Fibroblast of lung (primary cell): ENCODE measurements around the gene SLC13A5. TPM values are rescaled to one million over a fixed set of nuclear protein-coding genes. Genes with fewer than 3 reads are reported as not detected.

Experiments used
- DNase-seq, 2 donors: peaks; one replicate each; pipeline versions ENCODE4 v3.0.0 to v3.0.0-alpha.2; 2010; ENCODE audit warnings: low read depth in 2 of 2
- H2AFZ ChIP-seq: 2 replicates; pipeline ENCODE4 v1.5.1; 2012; ENCODE audit warnings: low read length, control low read depth, inconsistent platforms
- H3K27ac ChIP-seq: 2 replicates; pipeline ENCODE4 v1.5.1; 2011; ENCODE audit warnings: low read length, control low read depth; ENCODE audit not compliant: insufficient read depth
- H3K27me3 ChIP-seq: 2 replicates; pipeline ENCODE4 v1.5.1; 2011; ENCODE audit warnings: mild to moderate bottlenecking, low read length; ENCODE audit not compliant: control insufficient read depth, insufficient read depth
- H3K36me3 ChIP-seq: 2 replicates; pipeline ENCODE4 v1.5.1; 2011; ENCODE audit warnings: low read length; ENCODE audit not compliant: control insufficient read depth, insufficient read depth
- H3K4me1 ChIP-seq: 2 replicates; pipeline ENCODE4 v1.5.1; 2011; ENCODE audit warnings: low read length; ENCODE audit not compliant: control insufficient read depth, insufficient read depth; ENCODE audit errors: extremely low read depth
- H3K4me2 ChIP-seq: 2 replicates; pipeline ENCODE4 v1.5.1; 2011; ENCODE audit warnings: low read length, control low read depth; ENCODE audit not compliant: insufficient read depth; ENCODE audit errors: extremely low read depth
- H3K4me3 ChIP-seq, 4 experiments: fragments of 200-600 bp in 1 of 4; sonication (generic) in 1 of 4; replicated peaks in 1 of 4; 2 replicates each; pipeline ENCODE4 v1.5.1; 2011 to 2016; ENCODE audit warnings: low read length in 4 of 4, low read depth in 3 of 4, mild to moderate bottlenecking in 3 of 4, control low read depth in 2 of 4, inconsistent platforms in 1 of 4, mixed read lengths in 1 of 4; ENCODE audit not compliant: insufficient read depth in 1 of 4; ENCODE audit errors: control extremely low read depth in 1 of 4
- H3K79me2 ChIP-seq: 2 replicates; pipeline ENCODE4 v1.5.1; 2012; ENCODE audit warnings: mild to moderate bottlenecking, low read length, inconsistent platforms; ENCODE audit not compliant: control insufficient read depth, insufficient read depth
- H3K9ac ChIP-seq: 2 replicates; pipeline ENCODE4 v1.5.1; 2011; ENCODE audit warnings: mild to moderate bottlenecking, low read length, control low read depth; ENCODE audit not compliant: insufficient read depth
- H3K9me3 ChIP-seq: 2 replicates; pipeline ENCODE4 v1.5.1; 2012; ENCODE audit warnings: low read depth, low read length; ENCODE audit not compliant: control insufficient read depth, insufficient read depth
- H4K20me1 ChIP-seq: 2 replicates; pipeline ENCODE4 v1.5.1; 2011; ENCODE audit warnings: low read length; ENCODE audit not compliant: control insufficient read depth, insufficient read depth; ENCODE audit errors: extremely low read depth
- CTCF ChIP-seq, 2 donors: IDR thresholded peaks in 1 of 2; conservative IDR thresholded peaks in 1 of 2; 1 replicate in 1 of 2; 2 replicates in 1 of 2; pipeline ENCODE4 v1.5.1; 2011 to 2012; ENCODE audit warnings: low read length in 2 of 2, control low read depth in 1 of 2, inconsistent platforms in 1 of 2, low read depth in 1 of 2, mild to moderate bottlenecking in 1 of 2
- EZH2 ChIP-seq: IDR thresholded peaks from 2 replicates; pipeline ENCODE4 v1.5.1; 2012; ENCODE audit warnings: low read length, control low read depth, mild to moderate bottlenecking; ENCODE audit errors: missing control alignments
- polyA plus RNA-seq, 2 donors: library from polyadenylated mRNA; depleted of rRNA in 1 of 2; stranded (reverse) in 1 of 2; unstranded in 1 of 2; fragments of >200 nt; gene quantifications; 2 replicates each; pipeline ENCODE4 v1.2.1, GENCODE V29; 2011 to 2012; ENCODE audit warnings: missing spikeins in 1 of 2
- total RNA-seq: library from RNA; depleted of rRNA; stranded (reverse); fragments of >200 nt; gene quantifications from 2 replicates; pipeline ENCODE4 v1.2.1, GENCODE V29; 2014

SLC13A5 gene
- total and polyA plus RNA-seq, 2 donors (not counting 1 experiment from before 2014, with no cell fraction given), result not detected

DNA sequence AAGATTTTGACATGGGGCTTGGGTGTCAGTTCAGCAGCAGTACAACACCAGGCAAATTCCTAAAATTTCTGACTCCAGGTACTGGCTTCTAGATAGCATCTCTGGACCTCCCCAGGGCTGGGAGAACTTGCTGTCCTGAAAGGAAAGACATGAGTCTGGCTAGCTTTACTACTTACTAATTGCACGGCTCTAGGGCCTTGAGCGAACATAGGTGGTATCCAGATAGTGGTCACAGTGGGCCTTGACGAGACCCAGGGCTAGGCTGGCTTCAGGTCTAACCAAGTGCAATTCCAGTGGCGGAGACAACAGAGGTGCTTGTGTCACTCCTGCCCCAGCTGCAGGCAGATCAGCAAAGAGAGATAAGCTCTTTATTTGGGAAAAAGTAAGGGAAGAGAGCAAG, 16.4 kb upstream of the SLC13A5 start:
- Histone ChIP-seq H2AFZ (no peak overlapping the region), H3K79me2 (no peaks in the 10 kb centered on the region), H3K9ac (no peak overlapping the region), H3K36me3 (no peaks in the 10 kb centered on the region), H3K4me1 (no peaks in the 10 kb centered on the region), H3K4me3 (no peak overlapping the region), H3K9me3 (no peaks in the 10 kb centered on the region), H3K4me2 (no peak overlapping the region), H3K27ac (no peak overlapping the region), H4K20me1 (no peaks in the 10 kb centered on the region), H3K27me3 (no peaks in the 10 kb centered on the region)
- DNase-seq, result no peak
- TF ChIP-seq EZH2 (no peak), CTCF (conservative IDR thresholded peaks at IDR 0.05 in 1 of 2, IDR thresholded peaks at IDR 0.05 in 1 of 2; ENCODE audit: low read depth in 1 of 2, low read length in 2 of 2) (no peak)

DNA sequence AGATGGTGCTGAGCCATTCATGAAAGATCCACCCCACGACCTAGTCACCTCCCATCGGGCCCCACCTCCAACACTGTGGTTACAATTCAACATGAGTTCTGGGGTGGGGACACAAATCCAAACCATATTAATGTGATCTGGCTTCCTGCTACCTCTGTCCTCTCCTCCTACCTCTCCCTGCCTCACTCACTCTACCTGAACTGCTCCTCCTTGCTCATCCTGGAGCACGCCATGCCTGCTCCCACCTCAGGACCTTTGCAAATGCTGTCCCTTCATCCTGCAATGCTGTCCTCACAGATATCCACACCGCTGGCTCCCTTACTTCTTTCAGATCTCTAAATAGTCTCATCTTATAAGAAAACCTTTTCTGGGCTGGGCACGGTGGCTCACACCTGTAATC, 10.8 kb upstream of the SLC13A5 start:
- Histone ChIP-seq H3K36me3 (no peaks in the 10 kb centered on the region), H3K9me3 (no peaks in the 10 kb centered on the region), H3K4me3 (no peak overlapping the region), H3K4me2 (no peak overlapping the region), H2AFZ (no peak overlapping the region), H3K27ac (no peak overlapping the region), H3K4me1 (no peaks in the 10 kb centered on the region), H3K27me3 (no peaks in the 10 kb centered on the region), H4K20me1 (no peaks in the 10 kb centered on the region), H3K79me2 (no peaks in the 10 kb centered on the region), H3K9ac (no peak overlapping the region)
- no peak for TF ChIP-seq CTCF (conservative IDR thresholded peaks at IDR 0.05 in 1 of 2, IDR thresholded peaks at IDR 0.05 in 1 of 2; ENCODE audit: low read depth in 1 of 2, low read length in 2 of 2)
- no peak for TF ChIP-seq EZH2
- DNase-seq, result no peak

DNA sequence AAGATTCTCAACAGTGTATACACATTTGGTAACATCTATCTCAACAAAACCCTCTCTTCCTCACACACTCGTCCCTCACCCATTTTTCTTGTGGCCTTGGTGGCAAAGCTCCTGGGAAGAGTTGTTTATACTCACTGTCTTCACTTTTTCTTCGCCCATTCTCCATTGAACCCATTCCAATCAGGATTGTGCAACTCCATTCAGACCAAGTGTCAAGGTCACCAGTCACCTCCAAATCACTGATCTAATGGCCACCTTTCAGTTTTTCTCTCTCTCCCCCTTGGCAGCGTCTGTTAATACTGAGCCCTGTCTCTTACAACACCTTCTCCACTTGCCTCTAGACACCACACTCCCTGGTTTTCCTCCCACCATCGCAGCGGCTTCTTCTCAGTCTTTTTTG, 8.6 kb upstream of the SLC13A5 start:
- Histone ChIP-seq H3K27ac (no peak overlapping the region), H4K20me1 (no peaks in the 10 kb centered on the region)

More for the DNA sequence above, 8.6 kb upstream of the SLC13A5 start:
- Histone ChIP-seq H3K4me1 (no peaks in the 10 kb centered on the region), H3K36me3 (no peaks in the 10 kb centered on the region), H3K4me3 (no peak overlapping the region), H3K27me3 (no peaks in the 10 kb centered on the region), H2AFZ (no peak overlapping the region), H3K79me2 (no peaks in the 10 kb centered on the region), H3K4me2 (no peak overlapping the region), H3K9ac (no peak overlapping the region), H3K9me3 (no peaks in the 10 kb centered on the region)
- TF ChIP-seq CTCF (conservative IDR thresholded peaks at IDR 0.05 in 1 of 2, IDR thresholded peaks at IDR 0.05 in 1 of 2; ENCODE audit: low read depth in 1 of 2, low read length in 2 of 2) (no peak), EZH2 (no peak)
- DNase-seq, result no peak
